ENCODE results near the gene SLC66A2. TPM values are rescaled to one million over a fixed set of nuclear protein-coding genes. Genes with fewer than 3 reads are reported as not detected.

SLC66A2 gene
- polyA plus RNA-seq, 1 donor: 23.4 TPM

- DNase-seq (ENCODE audit: low read depth): no peak
Measured at GRCh38 chr18:79921984-79922965, 29.2 kb downstream of the SLC66A2 start.

- no peak for DNase-seq (ENCODE audit: low read depth)
Measured at GRCh38 chr18:79919089-79919488, 32.4 kb downstream of the SLC66A2 start.

GRCh38 chr18:79918615-79919011, 32.8 kb downstream of the SLC66A2 start:
- no peak for DNase-seq (ENCODE audit: low read depth)

- no peak for DNase-seq (ENCODE audit: low read depth)
Measured at GRCh38 chr18:79917853-79918614, 33.4 kb downstream of the SLC66A2 start.

GRCh38 chr18:79917169-79917852, 34.1 kb downstream of the SLC66A2 start:
- no peak for DNase-seq (ENCODE audit: low read depth)

- DNase-seq (ENCODE audit: low read depth): no peak
Measured at GRCh38 chr18:79916546-79917168, 34.8 kb downstream of the SLC66A2 start.

- no peak for DNase-seq (ENCODE audit: low read depth)
Measured at GRCh38 chr18:79916128-79916494, 35.3 kb downstream of the SLC66A2 start.

GRCh38 chr18:79915161-79916127, 36.0 kb downstream of the SLC66A2 start:
- DNase-seq (ENCODE audit: low read depth): no peak

GRCh38 chr18:79914614-79915160, 36.8 kb downstream of the SLC66A2 start:
- DNase-seq (ENCODE audit: low read depth): no peak

GRCh38 chr18:79912994-79913831, 38.2 kb downstream of the SLC66A2 start:
- no peak for DNase-seq (ENCODE audit: low read depth)

GRCh38 chr18:79912409-79912991, 39.0 kb downstream of the SLC66A2 start:
- DNase-seq (ENCODE audit: low read depth): no peak

GRCh38 chr18:79911344-79912270, 39.8 kb downstream of the SLC66A2 start:
- DNase-seq (ENCODE audit: low read depth): no peak

GRCh38 chr18:79910563-79911343, 40.7 kb downstream of the SLC66A2 start:
- DNase-seq (ENCODE audit: low read depth): no peak

- no peak for DNase-seq (ENCODE audit: low read depth)
Measured at GRCh38 chr18:79906706-79907105, 44.7 kb downstream of the SLC66A2 start.

GRCh38 chr18:79905993-79906392, 45.5 kb downstream of the SLC66A2 start:
- no peak for DNase-seq (ENCODE audit: low read depth)

GRCh38 chr18:79905389-79905911, 46.0 kb downstream of the SLC66A2 start:
- DNase-seq (ENCODE audit: low read depth): no peak
